Erythroblast (primary cell): ENCODE measurements around the gene CXXC5.
"Not testable (repeated sequence)": the region's sequence is repeated elsewhere in the genome, so short reads cannot be mapped to it uniquely, and the experiment has no call there.

Experiments
- GATA1 ChIP-seq: IDR thresholded peaks from 2 replicates; pipeline ENCODE4 v1.6.1; 2011; ENCODE audit warnings: low read depth, mild to moderate bottlenecking, control low read depth, low read length, moderate library complexity
- POLR2A ChIP-seq: IDR thresholded peaks from 2 replicates; pipeline ENCODE4 v1.6.1; 2011; ENCODE audit warnings: mild to moderate bottlenecking, low read length

DNA sequence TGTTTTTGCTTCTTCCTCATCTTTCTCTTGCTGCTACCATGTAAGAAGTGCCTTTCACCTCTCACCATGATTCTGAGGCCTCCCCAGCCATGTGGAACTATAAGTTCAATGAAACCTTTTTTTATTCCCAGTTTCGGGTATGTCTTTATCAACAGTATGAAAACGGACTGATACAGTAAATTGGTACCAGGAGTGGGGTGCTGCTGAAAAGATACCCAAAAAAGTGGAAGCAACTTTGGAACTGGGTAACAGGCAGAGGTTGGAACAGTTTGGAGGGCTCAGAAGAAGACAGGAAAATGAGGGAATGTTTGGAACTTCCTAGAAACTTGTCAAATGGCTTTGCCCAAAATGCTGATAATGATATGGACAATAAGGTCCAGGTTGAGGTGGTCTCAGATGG, 70.3 kb downstream of the CXXC5 start:
- not testable (repeated sequence) for TF ChIP-seq POLR2A, GATA1
